ENCODE results near the gene GRHPR. TPM values are rescaled to one million over a fixed set of nuclear protein-coding genes. Genes with fewer than 3 reads are reported as not detected.

GRHPR gene
- total and polyA plus RNA-seq, 2 of the 8 experiments (the other 6 are each of a cell fraction or from before 2014, with no cell fraction given): 97.0 to 201 TPM

DNA sequence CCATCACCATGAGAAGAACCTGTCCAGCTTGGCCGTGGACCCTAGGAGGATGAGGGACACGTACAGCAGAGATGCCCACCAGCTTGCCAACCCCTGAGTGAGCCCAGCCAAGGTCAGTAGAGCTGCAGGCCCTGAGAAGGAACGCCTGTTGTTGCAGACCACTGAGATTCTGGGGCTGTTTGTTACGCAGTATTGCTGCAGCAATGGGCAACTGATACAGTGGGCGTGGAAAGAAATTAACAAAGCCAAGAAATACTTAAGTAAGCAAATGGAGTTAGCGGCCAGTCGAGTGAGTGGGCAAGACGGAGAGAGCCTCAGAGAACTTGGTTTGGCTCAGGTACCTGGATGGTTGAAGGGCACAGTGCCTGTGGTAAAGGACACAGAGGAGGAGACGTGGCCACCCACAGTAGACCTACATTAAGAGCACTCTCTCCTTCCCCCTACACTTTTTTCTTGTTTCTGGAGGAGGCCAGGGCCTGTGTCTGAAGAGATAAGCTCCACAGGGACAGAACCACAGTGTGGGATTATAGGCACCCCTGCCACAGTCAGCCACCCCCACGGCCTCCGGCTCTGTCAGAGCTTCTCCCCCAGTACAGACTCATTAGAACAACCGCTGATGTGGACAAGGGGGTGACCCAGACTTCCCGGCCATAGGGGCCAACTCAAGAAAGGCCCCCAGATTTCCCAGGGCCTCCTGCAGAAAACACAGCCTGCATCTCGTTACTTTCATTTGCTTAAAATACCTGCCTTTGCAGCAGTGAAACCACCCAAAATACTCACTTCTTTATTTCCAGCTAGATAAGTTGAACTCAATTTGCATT, 40.1 kb upstream of the GRHPR start:
- Histone ChIP-seq H2AK5ac (ENCODE audit: low read depth, low read length) (no peak overlapping the region), H2BK15ac (ENCODE audit: low read length) (no peak overlapping the region), H4K20me1 (replicated peaks in 1 of 2; ENCODE audit: control insufficient read depth in 1 of 2, insufficient read depth in 2 of 2, low read length in 2 of 2) (no peaks in the 10 kb centered on the region), H2BK20ac (ENCODE audit: low read length) (no peak overlapping the region), H4K5ac (ENCODE audit: insufficient read length, low read depth, low read length) (no peak overlapping the region), H3K79me1 (ENCODE audit: low read depth, low read length) (no peaks in the 10 kb centered on the region), H3K4me2 (ENCODE audit: insufficient read depth in 1 of 2, low read depth in 2 of 2, low read length in 2 of 2) (no peak overlapping the region), H2AFZ (ENCODE audit: low read length) (no peak overlapping the region), H4K91ac (replicated peaks; ENCODE audit: insufficient read length, low read length) (no peak overlapping the region), H3K9ac (replicated peaks in 1 of 4; ENCODE audit: extremely low read depth in 1 of 4, low read depth in 3 of 4, low read length in 3 of 4) (no peak overlapping the region), H4K8ac (ENCODE audit: extremely low read depth, insufficient read depth, low read length) (no peak overlapping the region), H2BK12ac (ENCODE audit: low read depth, low read length) (no peak overlapping the region), H3K18ac (ENCODE audit: extremely low read depth, low read length) (no peak overlapping the region), H3K27me3 (replicated peaks in 1 of 4; ENCODE audit: control insufficient read depth in 3 of 4, extremely low read depth in 1 of 4, insufficient read depth in 3 of 4, low read length in 3 of 4) (no peaks in the 10 kb centered on the region), H3K23ac (ENCODE audit: insufficient read length) (no peak overlapping the region), H3K23me2 (ENCODE audit: low read depth, low read length) (no peaks in the 10 kb centered on the region; the same call in 1 of the 2 replicates), H3K9me3 (ENCODE audit: insufficient read depth in 2 of 2, low read depth in 1 of 2, low read length in 1 of 2) (no peaks in the 10 kb centered on the region), H2BK5ac (ENCODE audit: low read depth, low read length) (no peak overlapping the region), H3K27ac (ENCODE audit: low read depth, low read length) (no peak overlapping the region), H3K4ac (replicated peaks; ENCODE audit: insufficient read length, low read depth, low read length) (no peak overlapping the region), H3K56ac (replicated peaks; ENCODE audit: insufficient read length, low read depth, low read length) (no peak overlapping the region), H2BK120ac (replicated peaks; ENCODE audit: low read depth, low read length) (no peak overlapping the region), H3K4me1 (replicated peaks in 1 of 4; ENCODE audit: control insufficient read depth in 3 of 4, insufficient read depth in 4 of 4, low read length in 3 of 4) (no peaks in the 10 kb centered on the region), H3K79me2 (ENCODE audit: control insufficient read depth in 1 of 2, insufficient read depth in 2 of 2, low read length in 2 of 2) (no peaks in the 10 kb centered on the region), H3K14ac (ENCODE audit: insufficient read length) (no peak overlapping the region), H3K36me3 (ENCODE audit: control insufficient read depth in 2 of 4, insufficient read depth in 4 of 4, low read length in 3 of 4) (no peaks in the 10 kb centered on the region), H3K4me3 (ENCODE audit: extremely low read depth in 1 of 4, insufficient read depth in 2 of 4, low read depth in 3 of 4, low read length in 4 of 4) (no peak overlapping the region)
- CTCF ChIA-PET (ENCODE audit: partially characterized antibody): interaction anchor here (0.9 to 1.9 kb wide), 5 partner anchors 9 to 29 kb away, joined by 3 to 8 read pairs (median 3); no protein-coding TSS in a partner anchor
- POLR2A ChIA-PET (ENCODE audit: partially characterized antibody): no interaction called here
- FAIRE-seq (no peak), DNase-seq (ENCODE audit: low read depth in 1 of 2, low spot score in 2 of 2) (no peak)
- whole genome bisulfite sequencing, 2 experiments (ENCODE audit: extremely low coverage in 1 of 2, insufficient coverage in 1 of 2, insufficient read length in 1 of 2, insufficient replicate concordance in 2 of 2, low coverage in 1 of 2, low lambda C conversion rate in 2 of 2, missing lambda C conversion rate in 1 of 2): 84% methylated on average over 14 of the region's 14 CpGs; no CpG with 5 or more reads in 1 of the 2 experiments
- TF ChIP-seq CBX5 (IDR thresholded peaks at IDR 0.05; ENCODE audit: low read depth, low read length): no peak
- no peak for TF ChIP-seq RAD21 (IDR thresholded peaks at IDR 0.05 in 1 of 2, conservative IDR thresholded peaks at IDR 0.05 in 1 of 2; ENCODE audit: low read depth in 2 of 2, low read length in 2 of 2)
- no peak for TF ChIP-seq CEBPB (IDR thresholded peaks at IDR 0.05; ENCODE audit: low read depth, low read length)
- no peak for TF ChIP-seq BACH1 (IDR thresholded peaks at IDR 0.05; ENCODE audit: low read length)
- TF ChIP-seq CTBP2 (IDR thresholded peaks at IDR 0.05; ENCODE audit: borderline replicate concordance, insufficient read depth, insufficient read length, low read length): no peak
- no peak for TF ChIP-seq TBP (IDR thresholded peaks at IDR 0.05; ENCODE audit: low read depth, low read length)
- no peak for TF ChIP-seq SRF (IDR thresholded peaks at IDR 0.05; ENCODE audit: low read depth, low read length)
- TF ChIP-seq RNF2 (IDR thresholded peaks at IDR 0.05; ENCODE audit: borderline replicate concordance, low read depth, low read length, missing control alignments, poor library complexity, severe bottlenecking): no peak
- TF ChIP-seq GTF2F1 (IDR thresholded peaks at IDR 0.05; ENCODE audit: borderline replicate concordance, low read depth, low read length): no peak
- TF ChIP-seq NRF1 (IDR thresholded peaks at IDR 0.05; ENCODE audit: low read depth, low read length): no peak
- no peak for TF ChIP-seq TAF1 (IDR thresholded peaks at IDR 0.05; ENCODE audit: low read depth, low read length)
- TF ChIP-seq CHD1 (IDR thresholded peaks at IDR 0.05; ENCODE audit: low read depth, low read length): no peak
- TF ChIP-seq MAFK (IDR thresholded peaks at IDR 0.05; ENCODE audit: low read depth, low read length): no peak

Measured in H1 (cell line).